HS-27A (cell line): ENCODE measurements around the gene MAGEA4.
"Not testable (repeated sequence)": the region's sequence is repeated elsewhere in the genome, so short reads cannot be mapped to it uniquely, and the experiment has no call there.

ENCODE experiments used
- DNase-seq: peaks from one replicate; pipeline ENCODE4 v3.0.0-alpha.2; 2012; ENCODE audit warnings: low read depth, missing footprints

MAGEA4 gene, protein sequence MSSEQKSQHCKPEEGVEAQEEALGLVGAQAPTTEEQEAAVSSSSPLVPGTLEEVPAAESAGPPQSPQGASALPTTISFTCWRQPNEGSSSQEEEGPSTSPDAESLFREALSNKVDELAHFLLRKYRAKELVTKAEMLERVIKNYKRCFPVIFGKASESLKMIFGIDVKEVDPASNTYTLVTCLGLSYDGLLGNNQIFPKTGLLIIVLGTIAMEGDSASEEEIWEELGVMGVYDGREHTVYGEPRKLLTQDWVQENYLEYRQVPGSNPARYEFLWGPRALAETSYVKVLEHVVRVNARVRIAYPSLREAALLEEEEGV

DNA sequence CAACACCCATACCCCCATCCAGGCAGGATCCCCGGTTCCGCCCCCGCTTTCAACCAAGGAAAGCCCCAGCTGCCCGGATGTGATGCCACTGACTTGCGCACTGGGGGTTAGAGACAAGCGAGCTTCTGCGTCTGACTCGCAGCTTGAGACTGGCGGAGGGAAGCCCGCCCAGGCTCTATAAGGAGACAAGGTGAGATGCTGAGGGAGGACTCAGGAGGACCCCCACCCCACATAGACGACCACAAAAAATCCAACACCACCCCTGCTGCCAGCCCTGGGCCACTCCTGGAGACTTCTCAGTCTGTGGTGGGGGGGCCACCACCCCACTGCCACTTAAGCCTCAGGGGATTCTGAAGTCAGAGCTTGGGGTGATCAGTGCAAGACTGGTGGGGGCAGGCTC lies at the start of gene MAGEA4:
TSS of gene MAGEA4 (plus strand) at position 110 of the 400 bp plus-strand sequence. CDS start 10,776 bp downstream, outside the sequence.
- no peak for DNase-seq

DNA sequence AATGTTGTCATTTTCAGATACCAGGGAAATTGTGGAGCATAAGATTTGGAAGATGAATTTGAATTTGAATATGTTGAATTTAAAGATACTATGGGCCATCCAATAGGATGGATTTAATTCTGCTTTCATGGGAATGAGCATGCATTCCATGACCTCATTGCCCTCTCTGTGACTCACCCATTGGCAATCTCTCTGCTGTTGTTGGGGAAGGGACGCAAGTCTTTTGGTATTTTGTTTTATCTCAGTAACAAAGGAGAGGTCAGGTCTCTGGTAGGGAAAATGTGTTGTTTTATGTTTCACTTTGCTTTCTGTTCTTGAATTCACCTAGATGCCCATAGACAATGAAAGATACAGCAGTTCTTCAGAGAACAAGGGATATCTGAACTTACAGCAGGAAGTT lies 42.1 kb upstream of the MAGEA4 start:
- peak; percentile 71 for DNase-seq

DNA sequence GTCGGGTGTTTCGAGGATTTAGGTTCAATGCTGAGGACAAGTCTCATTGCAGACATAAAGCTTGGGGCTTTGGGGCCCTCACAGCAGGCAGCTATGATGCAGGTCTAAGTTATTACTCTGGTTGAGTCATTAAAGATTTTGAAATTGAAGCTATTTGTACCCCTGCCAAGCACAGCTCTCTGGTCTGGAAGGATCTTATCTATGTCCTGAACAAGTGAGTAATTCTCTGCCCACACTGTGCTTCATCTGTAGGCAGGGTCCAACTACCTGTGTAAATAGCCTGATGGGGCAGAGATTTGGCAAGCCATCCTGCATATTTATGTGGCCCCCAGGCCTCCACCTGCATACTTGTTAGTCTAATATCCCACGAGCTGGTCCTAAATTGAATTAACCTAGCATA lies 41.4 kb upstream of the MAGEA4 start:
- DNase-seq, result peak; percentile 62

DNA sequence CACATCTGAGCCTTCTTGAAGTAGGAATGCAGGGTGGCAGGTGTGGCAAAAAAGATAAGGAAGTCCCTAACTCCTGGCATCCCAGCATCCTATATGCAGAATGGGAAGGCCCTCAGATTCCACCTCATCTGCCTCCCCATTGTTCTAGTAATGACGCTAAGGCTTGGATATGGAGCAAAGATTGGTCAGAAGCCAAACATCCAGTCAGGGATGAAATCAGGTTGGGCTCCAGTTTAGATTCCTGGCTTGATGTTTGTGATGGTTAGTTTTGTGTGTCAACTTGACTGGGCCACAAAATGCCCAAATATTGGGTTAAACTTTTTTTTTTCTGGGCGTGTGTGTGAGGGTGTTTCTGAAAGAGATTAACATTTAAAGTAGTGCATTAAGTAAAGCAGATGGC lies 39.6 kb upstream of the MAGEA4 start:
- no peak for DNase-seq

DNA sequence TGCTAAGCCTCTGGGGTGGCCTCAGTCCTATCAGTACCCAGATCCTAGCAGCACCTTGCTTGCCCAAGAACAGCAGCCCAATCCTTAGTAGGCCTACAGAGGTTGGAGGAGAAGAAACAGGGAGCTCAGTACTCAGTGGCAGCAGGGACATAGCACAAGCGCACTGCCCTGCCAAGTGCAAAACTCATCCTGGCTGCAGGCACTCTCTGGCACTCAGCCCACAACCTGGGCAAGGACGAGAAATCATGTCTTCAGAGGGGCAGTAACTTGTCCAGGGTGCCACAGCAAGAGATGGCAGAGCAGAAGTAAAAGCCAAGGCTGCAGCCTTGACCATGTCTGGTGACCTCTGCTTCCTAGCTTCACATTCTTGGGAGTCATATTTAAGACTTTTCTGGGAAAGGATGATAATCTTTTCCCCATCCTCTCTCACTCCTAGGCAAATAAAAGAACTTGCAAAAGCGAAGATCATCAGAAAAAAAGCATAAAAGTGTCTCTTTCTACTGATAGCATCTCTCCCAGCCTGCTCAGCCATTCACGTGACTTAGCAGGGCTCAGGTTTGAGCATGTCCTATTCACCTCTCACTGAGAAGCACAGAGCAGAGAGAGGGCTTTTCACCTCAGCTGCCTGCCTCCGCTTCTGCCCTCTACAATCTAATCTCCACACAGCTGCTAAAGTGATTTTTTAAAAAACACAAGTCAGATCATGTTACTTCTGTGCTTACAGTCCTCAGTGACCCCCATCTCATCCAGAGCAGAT lies 37.2 kb upstream of the MAGEA4 start:
- DNase-seq, result no peak

DNA sequence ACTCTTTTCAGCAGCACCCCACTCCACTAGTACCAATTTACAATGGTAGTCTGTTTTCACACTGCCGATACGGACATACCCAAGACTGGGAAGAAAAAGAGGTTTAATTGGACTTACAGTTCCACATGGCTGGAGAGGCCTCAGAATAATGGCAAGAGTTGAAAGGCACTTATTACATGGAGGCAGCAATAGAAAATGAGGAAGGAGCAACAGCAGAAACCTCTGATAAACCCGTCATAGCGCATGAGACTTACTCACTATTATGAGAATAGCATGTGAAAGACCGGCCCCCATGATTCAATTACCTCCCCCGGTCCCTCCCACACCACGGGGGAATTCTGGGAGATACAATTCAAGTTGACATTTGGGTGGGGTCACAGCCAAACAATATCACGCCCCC lies 34.1 kb upstream of the MAGEA4 start:
- no peak for DNase-seq

DNA sequence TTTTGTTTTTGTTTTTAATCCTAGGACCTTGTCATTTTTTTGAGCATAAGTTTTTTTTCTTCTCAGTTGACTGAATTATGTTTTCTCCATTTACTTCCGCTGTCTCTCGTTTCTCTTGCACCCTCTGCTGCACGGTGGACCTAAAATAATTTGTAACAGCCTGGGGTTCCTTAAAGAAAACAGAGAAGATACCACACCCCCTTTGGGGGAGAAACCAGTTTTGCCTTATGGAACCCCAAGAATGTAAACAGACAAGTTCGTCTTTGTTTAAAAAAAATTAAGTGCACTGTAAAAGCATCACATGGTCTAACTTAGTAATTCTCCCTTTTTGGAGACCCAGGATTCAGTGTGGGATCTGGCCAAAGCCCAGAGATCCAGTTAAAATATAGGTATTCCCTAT lies 32.8 kb upstream of the MAGEA4 start:
- DNase-seq, result no peak

DNA sequence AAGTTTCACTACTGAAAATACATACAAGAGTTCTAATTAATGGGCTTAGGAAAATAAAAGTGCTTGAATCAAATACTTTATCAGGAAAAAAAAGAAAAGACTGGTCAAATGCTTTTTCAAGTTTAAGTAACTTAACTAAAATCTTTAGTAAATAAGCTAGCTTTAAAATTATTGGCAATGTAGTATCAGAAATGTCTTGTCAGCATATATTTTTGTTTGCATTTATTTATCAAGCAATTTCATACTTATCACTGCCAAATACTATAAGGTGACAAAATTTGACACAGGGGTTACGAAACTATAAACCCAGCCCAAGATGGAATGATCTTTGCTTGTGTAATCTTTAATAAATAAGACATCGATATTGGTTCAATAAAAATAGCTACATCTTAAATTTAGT lies 31.8 kb upstream of the MAGEA4 start:
- no peak for DNase-seq

DNA sequence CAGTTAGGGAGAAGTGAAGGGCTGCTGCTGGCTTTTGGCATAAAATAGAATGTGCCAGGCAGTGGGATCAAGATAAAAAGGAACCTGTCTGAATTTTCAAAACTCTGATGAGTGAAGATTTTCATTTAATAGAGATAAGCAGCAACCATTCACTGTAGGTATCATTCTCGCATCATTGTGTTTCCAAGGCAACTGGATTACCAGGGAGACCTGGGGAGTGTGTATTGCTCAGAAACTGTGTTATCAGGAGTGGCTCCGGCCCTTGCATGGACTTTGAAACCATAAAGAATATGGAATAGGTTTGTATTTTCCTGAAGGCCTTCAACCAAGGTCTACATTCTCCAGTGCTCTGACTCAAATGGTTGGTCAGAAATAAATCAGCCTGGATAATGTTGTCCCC lies 23.3 kb upstream of the MAGEA4 start:
- no peak for DNase-seq

DNA sequence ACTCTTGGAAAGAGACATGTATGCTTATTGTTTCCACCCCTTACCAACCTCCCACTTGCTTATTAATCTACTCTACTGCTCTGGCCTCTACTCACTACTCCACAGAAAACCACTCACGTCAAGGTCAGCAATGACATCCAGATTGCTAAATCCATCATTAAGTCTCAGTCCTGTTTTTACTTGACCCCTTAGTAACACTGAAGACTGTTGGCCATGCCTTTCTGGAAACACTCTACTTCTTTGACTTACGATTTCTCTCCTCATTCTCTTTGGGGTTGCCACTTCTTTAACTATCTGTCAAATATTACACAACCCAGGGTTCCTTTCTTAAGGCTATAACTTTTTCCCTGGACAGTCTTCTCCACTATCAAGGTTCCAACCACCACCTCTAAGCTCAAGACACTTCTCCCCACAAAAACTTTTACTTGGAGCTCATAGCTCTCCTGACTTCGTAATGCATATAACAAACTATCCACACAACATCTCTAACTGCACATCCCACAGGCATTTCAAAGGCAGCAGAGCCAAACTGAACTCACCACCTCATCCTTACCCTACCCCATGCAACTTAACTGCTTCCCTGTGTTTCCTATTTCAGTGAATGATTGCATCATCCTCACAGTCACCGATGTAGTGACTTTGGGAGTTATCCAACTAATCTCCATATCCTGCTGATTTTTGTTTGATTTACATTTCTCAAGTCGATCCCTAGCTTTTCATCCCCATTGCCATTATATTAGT lies 15.8 kb upstream of the MAGEA4 start:
- DNase-seq, result peak; percentile 3

DNA sequence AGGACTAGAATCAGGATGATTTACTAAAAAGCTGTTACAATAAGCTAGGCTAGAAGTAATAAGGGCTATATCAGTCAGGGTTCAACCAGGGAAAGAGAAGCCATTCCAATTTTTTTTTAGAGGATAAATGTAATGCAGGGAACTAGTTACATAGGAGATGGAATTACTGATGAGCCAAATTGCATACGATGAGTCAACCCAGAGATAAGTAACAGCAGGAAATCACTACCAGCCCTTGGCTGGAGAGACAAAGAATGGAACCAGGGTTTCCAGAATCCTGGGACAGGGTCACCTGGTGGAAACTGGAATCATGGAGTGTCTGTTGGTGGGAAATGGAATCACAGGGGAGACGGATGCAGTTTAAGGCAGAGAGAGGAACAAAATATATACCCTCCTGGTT lies 13.1 kb upstream of the MAGEA4 start:
- no peak for DNase-seq

DNA sequence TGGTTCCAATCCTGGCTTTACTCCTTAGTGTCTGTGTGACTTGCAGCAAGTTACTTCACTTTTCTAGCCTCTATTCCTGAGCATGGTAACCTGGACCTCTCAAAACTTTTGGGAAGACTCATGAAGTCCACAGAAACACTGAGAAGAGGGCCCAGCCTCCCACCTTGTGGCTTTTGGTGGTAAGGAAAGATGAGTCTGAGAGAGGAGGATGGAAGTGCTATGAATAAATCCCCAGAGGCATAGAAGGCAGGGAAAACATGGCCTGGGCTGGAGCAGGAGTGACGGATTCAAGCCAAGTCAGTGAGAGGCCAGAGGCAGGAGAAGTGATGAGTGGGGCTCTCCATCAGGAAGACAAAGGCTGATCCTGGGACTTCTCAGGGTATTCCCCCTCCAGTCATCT lies 10.9 kb upstream of the MAGEA4 start:
- no peak for DNase-seq

DNA sequence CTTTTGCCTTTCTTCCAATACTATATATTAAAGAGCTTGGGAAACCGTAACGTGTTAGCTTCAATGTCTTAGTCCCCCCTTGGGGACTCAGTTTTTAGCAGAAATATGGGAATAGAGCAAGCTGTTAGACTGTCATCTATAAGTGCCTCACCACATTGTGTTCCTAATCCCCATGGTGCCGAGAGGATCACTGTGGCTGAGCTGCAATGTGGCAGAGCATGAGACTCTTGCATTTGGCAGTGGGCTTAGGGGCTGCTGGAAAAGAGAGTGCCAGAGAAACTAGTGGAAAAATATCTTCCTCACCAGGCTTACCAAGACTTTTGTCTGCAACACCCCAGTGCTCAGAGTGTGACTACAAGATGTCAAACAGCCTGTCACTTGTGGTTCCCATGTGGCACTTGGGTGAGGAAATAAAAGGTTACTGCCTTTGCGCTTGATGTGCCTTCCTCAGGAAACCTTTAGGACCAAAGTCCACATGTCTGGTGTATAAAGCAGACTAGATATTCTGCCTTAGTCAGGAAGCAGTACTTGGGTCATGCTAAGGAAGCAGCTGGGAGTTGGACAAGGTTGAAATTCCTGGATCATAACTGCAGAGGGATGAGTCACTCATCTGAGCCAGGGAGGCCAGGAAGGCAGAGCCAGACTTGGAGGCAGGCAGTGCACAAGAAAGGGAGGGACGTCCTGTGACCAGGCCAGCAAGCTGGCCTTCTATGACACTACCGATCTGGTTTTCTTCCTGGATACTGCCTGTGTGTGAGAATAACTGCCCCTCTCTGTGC lies 9.7 kb upstream of the MAGEA4 start:
- DNase-seq, result peak; percentile 62

DNA sequence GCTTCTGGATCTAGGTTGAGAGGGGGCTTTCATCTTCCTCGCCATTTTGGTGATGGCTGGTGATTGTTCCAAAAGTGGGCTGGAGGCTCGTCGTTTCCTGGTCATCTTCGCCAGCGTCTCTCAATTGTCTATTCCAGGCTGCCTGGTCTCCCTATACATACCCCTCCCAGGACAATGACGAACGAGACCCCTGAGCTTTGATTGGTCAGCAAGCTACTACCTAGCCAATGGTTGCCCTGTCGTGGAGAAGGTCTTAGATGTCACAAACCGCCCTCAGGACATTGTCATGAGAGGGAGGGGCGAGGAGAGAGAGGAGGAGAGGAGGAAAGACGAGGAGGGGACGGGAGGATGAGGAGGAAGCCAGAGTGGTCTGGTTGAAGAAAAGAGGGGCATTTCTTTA lies 7.7 kb upstream of the MAGEA4 start:
- DNase-seq, result no peak

DNA sequence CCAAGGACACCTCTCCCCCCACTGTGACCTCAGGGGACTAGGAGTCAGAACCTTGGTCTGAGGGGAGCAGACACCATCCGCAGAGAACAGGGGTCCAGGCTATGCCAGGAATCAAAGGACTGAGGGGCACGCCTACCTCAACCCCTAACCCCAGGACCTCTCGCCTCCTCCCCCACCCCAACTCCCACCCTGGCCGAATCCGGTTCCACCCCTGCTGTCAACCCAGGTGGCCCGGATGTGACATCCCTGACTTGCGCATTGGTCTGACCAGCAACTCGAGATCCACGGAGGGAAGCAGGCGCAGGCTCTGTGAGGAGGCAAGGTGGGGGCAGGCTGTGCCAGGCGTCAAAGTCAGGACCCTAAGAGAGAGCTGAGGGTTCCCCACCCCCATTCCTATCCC lies 468 bp upstream of the MAGEA4 start:
- DNase-seq, result no peak

DNA sequence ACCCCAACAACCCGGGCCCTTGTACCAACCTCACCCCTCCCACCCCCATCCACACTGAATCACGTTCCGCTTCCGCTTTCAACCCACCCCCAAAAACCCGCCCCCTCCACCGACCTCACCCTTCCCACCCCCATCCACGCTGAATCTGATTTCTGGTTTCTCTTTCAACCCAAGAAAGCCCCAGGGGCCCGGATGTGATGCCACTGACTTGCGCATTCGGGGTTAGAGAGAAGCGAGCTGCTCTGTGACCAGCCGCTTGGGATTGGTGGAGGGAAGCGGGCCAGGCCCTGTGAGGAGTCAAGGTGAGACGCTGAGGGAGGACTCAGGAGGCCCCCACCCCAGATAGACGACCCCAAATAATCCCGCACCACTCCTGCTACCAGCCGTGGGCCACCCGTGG lies 6.0 kb downstream of the MAGEA4 start:
- DNase-seq, result not testable (repeated sequence)

DNA sequence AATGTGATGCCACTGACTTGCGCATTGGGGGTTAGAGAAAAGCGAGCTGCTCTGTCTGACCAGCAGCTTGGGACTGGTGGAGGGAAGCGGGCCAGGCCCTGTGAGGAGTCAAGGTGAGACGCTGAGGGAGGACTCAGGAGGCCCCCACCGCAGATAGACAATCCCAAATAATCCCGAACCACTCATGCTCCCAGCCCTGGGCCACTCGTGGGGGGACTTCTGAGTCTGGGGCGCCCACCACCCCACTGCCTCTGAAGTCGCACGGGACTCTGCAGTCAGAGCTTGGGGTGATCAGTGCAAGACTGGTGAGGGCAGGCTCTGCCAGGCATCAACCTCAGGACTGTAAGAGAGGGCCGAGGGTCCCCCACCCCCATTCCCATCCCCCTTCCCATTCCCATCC lies 6.9 kb downstream of the MAGEA4 start:
- DNase-seq, result no peak

DNA sequence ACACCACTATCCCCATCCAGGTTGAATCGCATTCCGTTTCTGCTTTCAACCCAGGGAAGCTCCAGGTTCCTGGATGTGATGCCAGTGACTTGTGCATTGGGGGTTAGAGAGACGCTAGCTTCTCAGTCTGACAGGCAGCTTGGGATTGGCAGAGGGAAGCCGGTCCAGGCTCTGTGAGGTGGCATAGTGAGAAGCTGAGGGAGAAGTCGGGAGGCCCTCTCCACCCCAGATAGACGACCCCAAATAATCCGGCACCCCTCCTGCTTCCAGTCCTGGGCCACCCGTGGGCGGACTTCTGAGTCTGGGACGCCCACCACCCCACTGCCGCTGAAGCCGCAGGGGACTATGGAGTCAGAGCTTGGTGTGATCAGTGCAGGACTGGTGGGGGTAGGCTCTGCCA lies 7.4 kb downstream of the MAGEA4 start:
- no peak for DNase-seq

DNA sequence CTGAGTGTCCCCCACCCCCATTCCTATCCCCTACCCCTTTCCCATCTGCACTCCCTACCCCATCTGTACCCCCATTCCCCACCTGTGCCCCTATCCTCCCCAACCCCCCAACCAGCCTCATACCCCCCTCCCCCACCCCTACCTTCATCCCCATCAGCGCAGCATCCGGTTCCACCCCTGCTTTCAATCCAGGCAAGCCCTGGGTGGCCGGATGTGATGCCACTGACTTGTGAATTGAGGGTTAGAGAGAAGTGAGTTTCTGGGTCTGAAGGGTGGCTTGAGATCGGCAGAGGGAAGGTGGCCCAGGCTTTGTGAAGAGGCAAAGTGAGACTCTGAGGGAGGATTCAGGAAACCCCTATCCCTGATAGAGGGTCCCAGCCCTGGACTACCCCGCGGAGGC lies 7.8 kb downstream of the MAGEA4 start:
- DNase-seq, result no peak

DNA sequence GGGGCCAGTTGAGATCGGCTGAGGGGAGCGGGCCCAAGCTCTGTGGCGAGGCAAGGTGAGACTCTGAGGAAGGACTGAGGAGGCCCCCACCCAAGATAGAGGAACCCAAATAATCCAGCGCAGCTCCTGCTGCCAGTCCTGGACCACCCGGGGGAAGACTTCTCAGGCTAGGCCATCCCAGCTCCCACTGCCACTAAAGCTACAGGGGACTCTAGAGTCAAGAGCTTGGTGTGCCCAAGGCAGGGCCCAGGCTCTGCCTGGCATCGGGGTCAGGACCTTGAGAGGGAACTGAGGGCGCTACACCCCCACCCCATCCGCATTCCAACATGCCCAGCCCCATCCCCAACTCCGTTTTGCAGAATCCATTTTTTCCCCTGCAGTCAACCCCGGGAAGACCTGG lies 8.6 kb downstream of the MAGEA4 start:
- DNase-seq, result no peak

DNA sequence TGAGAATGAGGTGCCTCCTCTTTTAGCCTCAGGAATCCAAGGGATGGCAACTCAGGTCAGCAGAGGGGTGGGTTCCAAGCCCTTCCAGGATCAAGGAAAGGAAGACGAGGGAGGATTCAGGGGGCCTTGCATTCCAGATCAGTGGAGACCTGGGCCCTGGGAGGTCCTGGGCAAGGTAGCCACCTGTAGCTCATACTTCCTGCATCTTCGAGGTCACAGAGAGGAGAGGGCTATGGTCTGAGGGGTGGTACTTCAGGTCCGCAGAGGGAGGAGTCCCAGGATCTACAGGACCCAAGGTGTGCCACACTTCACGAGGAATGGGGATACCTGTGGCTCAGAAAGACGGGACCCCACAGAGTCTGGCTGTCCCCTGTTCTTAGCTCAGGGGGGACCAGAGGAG lies 9.2 kb downstream of the MAGEA4 start:
- no peak for DNase-seq

DNA sequence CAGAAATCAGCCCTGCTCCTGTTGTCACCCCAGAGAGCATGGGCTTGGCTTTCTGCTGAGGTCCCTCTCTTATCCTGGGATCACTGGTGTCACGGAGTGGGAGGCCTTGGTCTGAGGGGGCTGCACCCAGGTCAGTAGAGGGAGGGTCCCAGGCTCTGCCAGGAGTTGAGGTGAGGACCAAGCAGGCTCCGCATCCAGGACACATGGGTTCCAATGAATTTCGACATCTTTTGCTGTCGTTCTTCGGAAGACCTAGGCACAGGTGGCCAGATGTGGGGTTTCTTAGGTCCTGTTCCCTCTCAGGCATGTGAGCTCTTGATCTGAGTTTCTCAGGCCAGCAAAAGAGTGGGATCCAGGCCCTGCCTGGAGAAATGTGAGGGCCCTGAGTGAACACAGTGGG lies 10.0 kb downstream of the MAGEA4 start:
- DNase-seq, result no peak
